ENCODE data around the gene CMTM7. TPM values are rescaled to one million over a fixed set of nuclear protein-coding genes. Genes with fewer than 3 reads are reported as not detected.
A peak's percentile ranks its signal among the peaks of the same experiment; 100 is the strongest.

The CMTM7 gene
- total RNA-seq (10 to 100 TPM; 46.4 to 48.8 TPM), polyA plus RNA-seq (100 to 1,000 TPM in 1 of 3 donors, 10 to 100 TPM in 2; 67.4 to 122 (median 98.5) TPM), total RNA-seq (10.6 to 35.4 (median 22.5) reads per million in 6 experiments)

- peaks cover 33 to 76% (median 61%) of the 10 kb centered on the region in 4 donors for H3K4me1 Mint-ChIP-seq
- ATAC-seq (peak; percentile 57 to 68), DNase-seq (peak; percentile 24 to 79 (median 54))
- peak within 1 kb of the TSS; percentile 96 to 100 (median 98) for H3K27ac Mint-ChIP-seq
- no peaks in the 10 kb centered on the region for H3K27me3 Mint-ChIP-seq
- POLR2A ChIA-PET, result interaction anchor here (0.6 to 3.4 kb wide), 19 partner anchors 9 to 288 kb away, joined by 3 to 33 read pairs (median 7); no protein-coding TSS in a partner anchor
- H3K4me3 Mint-ChIP-seq, result peak within 1 kb of the TSS; percentile 90 to 99 (median 96)
- H3K9me3 Mint-ChIP-seq, result no peaks in the 10 kb centered on the region
- H3K36me3 Mint-ChIP-seq, result peaks cover 0 to 1% (median 0%) of the 10 kb centered on the region in 3 donors
These were observed at the start of gene CMTM7 for GRCh38 chr3:32391643-32392535. TSS of gene CMTM7 (plus strand) at chr3:32391853. CDS start at chr3:32391907, 54 bp downstream.

DNA sequence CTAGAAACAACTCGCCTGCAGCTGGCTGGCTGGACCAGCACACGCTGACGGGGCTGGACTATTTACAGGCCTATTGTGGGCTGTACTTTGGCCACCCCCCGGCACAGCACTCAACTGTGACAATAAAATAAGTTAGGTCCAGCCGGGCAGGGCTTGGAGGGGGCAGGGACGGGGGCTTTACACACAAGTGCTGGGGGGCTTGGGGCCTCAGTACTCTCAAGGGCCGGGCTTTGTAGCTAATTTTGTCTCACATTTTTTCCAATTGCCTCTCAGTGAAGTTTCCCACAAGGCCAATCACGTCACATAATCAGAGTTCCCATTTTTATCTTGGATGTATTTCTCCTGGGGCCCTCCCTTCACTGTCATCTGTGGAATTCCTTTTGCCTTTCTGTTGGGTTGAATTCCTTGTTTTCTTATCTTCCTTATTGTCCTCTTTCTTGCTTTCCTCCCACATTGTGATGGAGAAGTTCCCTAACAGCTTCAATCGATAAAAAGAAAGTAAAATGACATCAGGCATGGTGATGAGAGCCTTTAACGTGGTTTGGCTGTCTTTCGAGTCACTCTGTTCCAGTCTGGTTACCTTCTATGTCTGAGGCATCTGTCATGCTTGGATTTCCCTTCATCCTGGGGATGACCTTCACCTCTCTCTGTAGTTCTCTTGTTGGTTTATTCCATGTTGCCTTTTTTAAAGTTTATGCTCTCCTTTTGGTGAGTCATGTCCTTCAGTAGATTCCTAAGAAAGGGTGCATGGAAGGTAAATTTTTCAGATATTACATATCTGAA is 44.1 kb upstream of the CMTM7 start:
- Mint-ChIP-seq H3K27me3 (no peaks in the 10 kb centered on the region), H3K9me3 (no peaks in the 10 kb centered on the region), H3K4me3 (no peak overlapping the region), H3K36me3 (no peaks in the 10 kb centered on the region), H3K4me1 (peaks cover 0 to 20% (median 11%) of the 10 kb centered on the region in 4 donors), H3K27ac (peak overlapping the region in 2 of 10 donors; percentile 59 to 75)
- DNase-seq, result no peak
- POLR2A ChIA-PET, result interaction anchor here (0.6 to 0.7 kb wide), 2 partner anchors 24 to 221 kb away, joined by 3 read pairs; no protein-coding TSS in a partner anchor
- no peak for ATAC-seq

DNA sequence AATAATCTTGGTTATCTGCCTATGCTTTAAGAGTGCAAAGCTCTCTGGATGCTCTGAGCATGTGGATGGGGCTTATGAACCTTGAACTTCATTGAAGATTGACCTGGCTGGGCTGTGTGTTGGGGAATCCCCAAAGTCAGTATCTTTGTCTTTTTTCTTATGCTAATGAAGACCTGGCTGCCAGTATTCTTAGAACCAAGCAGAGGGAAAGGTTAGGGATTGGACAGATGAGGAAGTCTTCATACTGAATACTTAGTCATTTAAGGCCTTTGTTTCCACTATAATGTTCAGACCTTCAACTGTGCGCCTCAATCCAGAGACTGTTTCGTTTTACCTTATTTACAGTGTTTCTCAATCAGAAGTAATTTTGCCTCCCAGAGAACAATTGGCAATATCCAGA is 42.5 kb upstream of the CMTM7 start:
- DNase-seq, result no peak
- Mint-ChIP-seq H3K9me3 (no peaks in the 10 kb centered on the region), H3K4me1 (peaks cover 0 to 20% (median 12%) of the 10 kb centered on the region in 4 donors), H3K4me3 (no peak overlapping the region), H3K27me3 (no peaks in the 10 kb centered on the region), H3K27ac (peak overlapping the region in 5 of 10 donors; percentile 32 to 38 (median 33)), H3K36me3 (no peaks in the 10 kb centered on the region)
- POLR2A ChIA-PET, result no interaction called here
- ATAC-seq, result no peak

DNA sequence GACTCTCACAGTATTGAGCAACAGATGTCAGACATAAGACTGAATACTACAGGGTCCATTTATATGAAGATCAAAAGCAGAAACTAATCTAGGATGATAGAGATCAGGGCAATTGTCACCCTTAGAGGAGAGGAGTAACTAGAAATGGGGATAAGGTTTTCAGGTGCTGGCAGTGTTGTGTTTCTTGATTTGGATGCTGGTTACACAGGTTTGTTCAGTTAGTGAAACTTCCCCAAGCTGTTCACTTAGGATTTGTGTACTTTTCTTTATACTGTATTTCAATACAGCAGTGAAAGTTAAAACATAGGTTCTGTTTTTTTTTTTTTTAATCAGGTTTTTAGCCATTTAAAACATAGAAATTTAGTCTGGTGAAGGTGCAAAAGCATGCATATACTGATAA is 39.1 kb upstream of the CMTM7 start:
- Mint-ChIP-seq H3K36me3 (peaks cover 0 to 7% (median 0%) of the 10 kb centered on the region in 3 donors), H3K4me1 (peaks cover 0 to 26% (median 15%) of the 10 kb centered on the region in 4 donors), H3K9me3 (no peaks in the 10 kb centered on the region), H3K4me3 (no peak overlapping the region), H3K27me3 (no peaks in the 10 kb centered on the region), H3K27ac (peak overlapping the region in 2 of 10 donors; percentile 1 to 71)
- ATAC-seq, result no peak
- POLR2A ChIA-PET, result interaction anchor here (0.6 to 0.7 kb wide), 2 partner anchors 54 to 118 kb away, joined by 3 to 5 read pairs; no protein-coding TSS in a partner anchor
- DNase-seq, result no peak

- H3K27ac Mint-ChIP-seq, result no peak overlapping the region
- H3K36me3 Mint-ChIP-seq, result peaks cover 0 to 11% (median 0%) of the 10 kb centered on the region in 3 donors
- no peak overlapping the region for H3K4me3 Mint-ChIP-seq
- POLR2A ChIA-PET, result interaction anchor here (0.7 kb wide), 1 partner anchor 55 kb away, joined by 3 read pairs; no protein-coding TSS in a partner anchor
- peaks cover 0 to 19% (median 11%) of the 10 kb centered on the region in 4 donors for H3K4me1 Mint-ChIP-seq
- DNase-seq, result no peak
- no peaks in the 10 kb centered on the region for H3K9me3 Mint-ChIP-seq
- no peaks in the 10 kb centered on the region for H3K27me3 Mint-ChIP-seq
- no peak for ATAC-seq
These were observed 38.3 kb upstream of the CMTM7 start for GRCh38 chr3:32353351-32353750.

DNA sequence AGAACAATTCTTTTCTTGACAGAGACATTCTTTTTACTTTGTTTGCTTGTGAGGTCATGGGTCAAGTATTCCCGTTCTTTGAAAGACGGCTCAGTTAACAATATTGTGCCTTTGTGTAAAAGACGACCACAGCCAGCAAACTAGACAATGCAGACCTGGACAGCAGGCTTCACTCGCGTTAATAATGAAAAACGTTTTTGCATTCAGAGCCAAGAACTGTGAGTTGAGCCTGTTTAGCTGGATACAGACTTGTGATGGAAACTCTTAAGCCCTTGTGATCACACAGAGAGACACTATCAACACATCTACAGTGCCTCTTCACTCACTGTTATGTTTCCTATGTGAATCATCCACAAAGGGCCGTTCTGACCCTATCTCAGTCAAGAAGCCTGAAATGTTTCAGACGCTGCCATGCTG is 37.3 kb upstream of the CMTM7 start:
- no peaks in the 10 kb centered on the region for H3K27me3 Mint-ChIP-seq
- POLR2A ChIA-PET, result no interaction called here
- peaks cover 0 to 16% (median 3%) of the 10 kb centered on the region in 3 donors for H3K36me3 Mint-ChIP-seq
- peak overlapping the region in 1 of 10 donors; percentile 1 for H3K27ac Mint-ChIP-seq
- ATAC-seq (no peak), DNase-seq (no peak)
- H3K4me3 Mint-ChIP-seq, result no peak overlapping the region
- H3K9me3 Mint-ChIP-seq, result no peaks in the 10 kb centered on the region
- peaks cover 0 to 13% (median 4%) of the 10 kb centered on the region in 4 donors for H3K4me1 Mint-ChIP-seq

DNA sequence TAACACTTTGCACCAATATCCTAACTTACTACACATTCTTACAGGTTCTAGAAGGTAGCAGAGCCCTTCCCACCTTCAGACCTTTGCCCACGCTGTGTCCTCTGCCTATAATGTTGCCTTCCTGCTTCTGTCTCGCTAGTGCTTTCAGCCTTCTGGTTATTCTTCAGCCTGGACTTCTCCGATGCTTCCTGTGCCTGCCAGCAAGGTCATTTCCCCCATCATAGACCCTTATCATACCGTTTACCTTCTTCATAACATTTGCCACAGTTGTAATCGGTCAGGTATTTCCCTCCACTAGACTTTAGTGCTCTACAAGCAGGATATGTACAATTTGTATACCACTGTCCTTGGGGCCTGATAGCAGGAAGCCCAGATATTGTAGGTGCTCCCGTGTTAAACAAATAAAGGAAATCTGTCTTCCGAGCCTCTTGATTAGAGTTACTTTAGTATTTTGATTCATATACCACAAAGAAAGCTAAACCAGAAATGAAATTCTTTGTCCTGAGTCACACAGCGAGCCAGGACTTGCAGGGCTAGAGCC is 35.8 kb upstream of the CMTM7 start:
- no peaks in the 10 kb centered on the region for H3K27me3 Mint-ChIP-seq
- ATAC-seq (no peak), DNase-seq (no peak)
- peaks cover 0 to 24% (median 3%) of the 10 kb centered on the region in 3 donors for H3K36me3 Mint-ChIP-seq
- H3K4me1 Mint-ChIP-seq, result peaks cover 0 to 13% (median 4%) of the 10 kb centered on the region in 4 donors
- H3K4me3 Mint-ChIP-seq, result no peak overlapping the region
- H3K9me3 Mint-ChIP-seq, result no peaks in the 10 kb centered on the region
- H3K27ac Mint-ChIP-seq, result no peak overlapping the region
- POLR2A ChIA-PET, result no interaction called here

DNA sequence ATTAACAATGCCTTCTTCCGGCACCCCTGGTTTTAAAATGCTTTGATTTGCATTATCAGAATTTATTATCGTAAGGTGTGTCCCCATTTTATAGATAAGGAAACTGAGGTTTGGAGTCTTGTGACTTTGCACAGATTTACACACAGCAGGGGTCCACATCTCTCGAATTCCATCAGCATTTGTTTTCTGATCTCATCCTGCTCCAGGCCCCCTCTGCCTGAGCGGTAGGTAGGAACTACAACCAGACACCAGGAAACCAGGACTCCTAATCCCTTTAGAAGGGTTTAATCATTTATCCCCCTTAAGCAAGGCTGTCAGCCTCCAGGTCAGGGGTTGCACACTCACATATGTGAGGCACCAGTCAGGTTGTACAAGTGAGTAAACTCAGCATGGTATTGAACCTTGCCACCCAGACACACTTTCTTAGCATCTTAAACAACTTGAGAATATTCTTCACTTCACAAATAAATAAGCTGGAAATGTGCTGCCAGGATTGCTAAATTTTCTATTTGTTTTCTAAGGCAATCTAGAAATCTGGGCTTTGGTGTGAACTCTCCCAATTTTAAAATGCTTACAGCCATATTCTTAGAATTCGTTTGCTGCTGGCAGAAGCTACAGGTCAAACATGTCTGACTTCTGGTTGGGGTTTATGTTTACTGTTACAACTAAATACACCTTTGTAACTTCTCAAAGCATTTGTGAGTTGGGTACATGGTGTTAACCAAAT is 31.7 kb upstream of the CMTM7 start:
- Mint-ChIP-seq H3K4me3 (no peak overlapping the region), H3K9me3 (no peaks in the 10 kb centered on the region), H3K36me3 (peaks cover 0 to 27% (median 7%) of the 10 kb centered on the region in 3 donors), H3K4me1 (peaks cover 0 to 8% (median 4%) of the 10 kb centered on the region in 4 donors), H3K27me3 (no peaks in the 10 kb centered on the region), H3K27ac (no peak overlapping the region)
- POLR2A ChIA-PET, result interaction anchor here (2.0 kb wide), 1 partner anchor 12 kb away, joined by 6 read pairs; no protein-coding TSS in a partner anchor
- DNase-seq (no peak), ATAC-seq (no peak)

DNA sequence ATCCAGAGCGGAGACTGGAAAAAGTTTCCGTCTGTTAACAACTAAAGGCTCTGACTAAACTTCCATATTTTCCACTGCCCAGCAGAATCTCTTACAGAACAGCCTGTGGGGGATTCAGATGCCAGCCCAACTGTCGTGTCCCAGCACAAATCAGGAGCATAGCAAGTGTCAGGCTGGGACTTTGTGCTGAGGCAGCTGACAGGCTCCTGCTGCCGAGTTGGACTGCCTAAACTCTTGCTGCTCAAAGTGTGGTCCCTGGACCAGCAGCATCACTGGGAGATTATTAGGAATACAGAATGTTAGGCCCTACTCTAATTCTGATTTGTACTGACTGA is 31.2 kb upstream of the CMTM7 start:
- Mint-ChIP-seq H3K9me3 (no peaks in the 10 kb centered on the region), H3K27ac (peak overlapping the region in 1 of 10 donors; percentile 34), H3K36me3 (peaks cover 0 to 27% (median 7%) of the 10 kb centered on the region in 3 donors), H3K27me3 (no peaks in the 10 kb centered on the region), H3K4me1 (peaks cover 0 to 4% (median 2%) of the 10 kb centered on the region in 4 donors), H3K4me3 (no peak overlapping the region)
- POLR2A ChIA-PET, result interaction anchor here (2.0 kb wide), 1 partner anchor 11 kb away, joined by 6 read pairs; no protein-coding TSS in a partner anchor
- no peak for ATAC-seq
- DNase-seq, result no peak

GRCh38 chr3:32366638-32367397 is 24.8 kb upstream of the CMTM7 start:
- Mint-ChIP-seq H3K4me1 (peaks cover 9 to 34% (median 25%) of the 10 kb centered on the region in 4 donors), H3K36me3 (peaks cover 0 to 7% (median 5%) of the 10 kb centered on the region in 3 donors), H3K9me3 (no peaks in the 10 kb centered on the region), H3K27ac (peak overlapping the region; percentile 5 to 85 (median 70)), H3K27me3 (no peaks in the 10 kb centered on the region), H3K4me3 (no peak overlapping the region)
- ATAC-seq (no peak), DNase-seq (no peak)
- POLR2A ChIA-PET, result interaction anchor here (0.5 to 0.6 kb wide), 2 partner anchors 94 to 316 kb away, joined by 3 read pairs; no protein-coding TSS in a partner anchor

GRCh38 chr3:32367442-32367841 is 24.2 kb upstream of the CMTM7 start:
- H3K27me3 Mint-ChIP-seq, result no peaks in the 10 kb centered on the region

More at GRCh38 chr3:32367442-32367841, 24.2 kb upstream of the CMTM7 start:
- H3K9me3 Mint-ChIP-seq, result no peaks in the 10 kb centered on the region
- H3K4me3 Mint-ChIP-seq, result no peak overlapping the region
- peaks cover 0 to 7% (median 5%) of the 10 kb centered on the region in 3 donors for H3K36me3 Mint-ChIP-seq
- DNase-seq (no peak), ATAC-seq (no peak)
- H3K27ac Mint-ChIP-seq, result peak overlapping the region; percentile 5 to 85 (median 62)
- POLR2A ChIA-PET, result interaction anchor here (0.5 to 0.6 kb wide), 2 partner anchors 93 to 316 kb away, joined by 3 read pairs; no protein-coding TSS in a partner anchor
- H3K4me1 Mint-ChIP-seq, result peaks cover 9 to 40% (median 31%) of the 10 kb centered on the region in 4 donors

Data from naive thymus-derived CD8-positive, alpha-beta T cell (primary cell).